ENCODE results near the gene FNBP1. TPM values are rescaled to one million over a fixed set of nuclear protein-coding genes. Genes with fewer than 3 reads are reported as not detected.
"Not testable (repeated sequence)": the region's sequence is repeated elsewhere in the genome, so short reads cannot be mapped to it uniquely, and the experiment has no call there.

The FNBP1 gene
- total RNA-seq, 2 donors from 2014 or later, result 27.7 to 29.0 TPM

DNA sequence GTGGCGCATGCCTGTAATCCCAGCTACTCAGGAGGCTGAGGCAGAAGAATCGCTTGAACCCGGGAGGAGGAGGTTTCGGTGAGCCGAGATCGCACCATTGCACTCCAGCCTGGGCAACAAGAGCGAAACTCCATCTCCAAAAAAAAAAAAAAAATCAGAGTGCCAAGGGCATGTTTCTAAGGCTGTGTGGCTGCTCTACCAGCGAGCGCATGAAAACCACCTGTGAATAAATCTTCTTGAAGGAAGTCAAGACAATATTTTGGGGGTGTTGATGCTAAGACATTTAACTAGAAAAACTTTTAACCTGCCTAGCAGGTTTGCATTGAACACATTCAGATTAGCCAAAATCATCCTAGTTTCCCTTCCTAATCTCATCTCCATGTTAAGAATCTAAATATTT is 62.8 kb downstream of the FNBP1 start:
- DNase-seq; intact Hi-C loops (cut with DNase I); ATAC-seq: not testable (repeated sequence)

DNA sequence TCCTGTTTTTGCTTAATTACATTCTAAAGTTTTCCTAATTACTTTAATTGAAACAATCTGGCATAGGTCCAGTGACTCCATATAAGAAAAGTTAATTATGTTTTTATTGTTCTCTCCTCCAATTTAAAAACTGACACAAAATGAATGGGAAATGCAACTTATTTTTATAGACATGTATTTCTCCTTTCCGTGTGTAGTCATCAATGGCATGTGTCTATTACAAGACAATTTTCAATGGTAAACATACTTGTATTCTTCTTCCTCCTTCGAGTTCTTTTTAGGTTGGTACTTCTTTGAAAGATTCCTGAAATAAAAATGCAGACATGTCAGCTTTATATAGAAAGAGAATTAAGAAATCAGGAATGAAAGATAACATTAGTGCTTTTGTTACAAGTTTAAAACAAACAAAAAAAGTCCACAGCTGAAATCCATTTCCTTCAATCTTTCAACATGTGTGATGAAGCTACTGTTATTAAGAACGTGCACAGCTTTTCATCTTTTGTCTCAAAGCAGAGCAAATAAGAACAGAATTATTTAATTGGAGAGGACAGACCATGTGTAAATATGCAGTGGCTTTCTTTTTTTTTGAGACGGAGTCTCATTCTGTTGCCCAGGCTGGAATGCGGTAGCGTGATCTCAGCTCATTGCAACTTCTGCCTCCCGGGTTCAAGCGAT is 63.8 kb downstream of the FNBP1 start:
- intact Hi-C loops (cut with DNase I), result no loop called here

DNA sequence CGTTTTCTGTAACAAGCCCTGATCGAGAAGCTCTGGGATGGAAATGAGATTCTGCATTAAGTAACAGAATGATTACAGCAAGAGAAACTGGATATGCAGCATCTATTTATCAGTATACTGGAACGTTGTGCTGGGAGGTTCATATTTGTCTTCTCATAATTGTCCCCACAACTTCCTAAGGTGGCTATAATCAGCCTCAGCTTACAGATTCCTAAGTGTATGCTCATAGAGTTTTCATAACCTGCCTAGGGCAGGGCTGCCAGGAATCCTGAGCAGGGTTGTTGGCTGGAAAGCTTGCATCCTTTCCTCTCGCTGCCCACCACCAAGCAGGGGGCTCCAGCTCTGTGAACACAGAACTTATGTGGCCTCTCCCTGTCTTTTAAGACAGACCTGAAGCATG is 70.2 kb downstream of the FNBP1 start:
- no peak for DNase-seq
- ATAC-seq, result no peak
- intact Hi-C loops (cut with DNase I), result no loop called here

More for the DNA sequence above, 63.8 kb downstream of the FNBP1 start:
- ATAC-seq, result no peak
- DNase-seq, result no peak

DNA sequence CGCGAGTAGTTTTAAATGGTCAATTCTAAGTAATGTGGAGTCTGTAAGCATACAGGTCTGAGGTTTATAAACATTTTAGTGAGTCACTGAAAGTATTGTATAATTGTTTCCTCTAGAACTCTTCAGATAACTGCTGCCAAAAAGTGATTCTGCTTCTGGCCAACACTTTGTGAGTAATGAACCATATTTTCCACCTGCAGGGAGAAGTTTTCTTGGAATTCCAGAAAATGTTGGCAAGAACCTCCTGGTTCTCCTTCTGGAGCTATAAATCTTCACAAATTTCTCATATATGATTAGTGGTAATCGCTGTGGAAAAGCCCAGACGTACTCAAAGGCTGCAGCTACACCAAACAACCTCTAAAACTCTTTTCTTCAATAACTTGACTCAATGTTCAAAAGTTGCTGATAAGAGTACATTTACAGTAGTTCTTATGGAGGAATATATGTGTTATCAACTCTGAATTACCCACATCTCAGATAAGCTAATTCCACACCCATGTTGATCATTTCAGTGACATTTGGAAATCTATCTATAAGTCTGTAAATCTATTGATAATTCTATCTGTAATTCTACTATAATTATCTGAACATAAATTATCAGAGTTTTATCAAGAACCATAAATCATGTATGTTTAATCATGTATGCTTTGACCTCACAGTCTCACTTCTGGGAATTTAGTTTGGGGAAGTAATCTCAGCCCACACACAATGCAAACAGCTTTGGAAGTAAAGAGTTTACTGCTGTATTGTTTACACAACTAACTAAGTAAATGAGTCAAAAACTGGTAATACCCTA is 74.1 kb downstream of the FNBP1 start:
- intact Hi-C loops (cut with DNase I), result no loop called here
- ATAC-seq (peak; percentile 51 to 81), DNase-seq (no peak)

DNA sequence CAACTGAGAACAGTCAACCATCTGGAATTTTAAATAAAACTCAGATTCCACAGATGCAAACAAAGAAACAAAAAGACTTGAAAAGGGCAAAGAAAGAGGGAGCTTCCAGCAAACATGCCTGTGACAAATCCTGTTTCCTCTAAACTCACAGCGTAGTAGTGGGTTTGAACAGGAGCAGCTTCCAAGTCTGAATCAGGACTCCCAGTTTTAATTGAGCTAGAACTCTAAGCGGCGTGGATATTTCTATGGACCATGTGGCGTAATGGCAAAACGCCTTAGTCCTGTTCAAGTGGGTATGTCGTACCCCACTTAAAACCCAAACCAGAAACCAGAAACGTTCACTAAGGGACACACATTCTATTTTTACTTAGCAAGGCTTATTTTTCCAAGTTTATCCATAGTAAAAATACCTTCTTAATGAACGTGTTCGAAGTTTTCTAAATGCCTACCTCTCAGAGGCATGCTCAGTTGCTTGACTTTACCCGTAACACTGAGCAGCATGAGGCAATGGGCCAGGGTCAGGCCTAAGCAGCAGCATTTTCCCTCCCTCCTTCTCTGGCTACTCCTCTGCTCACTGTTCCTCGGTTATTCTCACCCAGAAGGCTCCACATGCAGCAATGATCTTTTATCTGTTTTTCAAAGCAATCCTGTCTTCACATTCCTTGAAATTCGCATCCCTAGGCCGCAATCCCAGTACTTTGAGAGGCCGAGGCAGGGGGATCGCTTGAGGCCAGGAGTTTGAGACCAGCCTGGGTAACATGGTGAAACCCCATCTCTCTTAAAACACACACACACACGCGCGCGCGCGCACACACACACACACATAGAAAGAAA is 77.9 kb downstream of the FNBP1 start:
- ATAC-seq (peak in 1 of 2 donors; percentile 23), DNase-seq (no peak)
- intact Hi-C loops (cut with DNase I), result no loop called here

DNA sequence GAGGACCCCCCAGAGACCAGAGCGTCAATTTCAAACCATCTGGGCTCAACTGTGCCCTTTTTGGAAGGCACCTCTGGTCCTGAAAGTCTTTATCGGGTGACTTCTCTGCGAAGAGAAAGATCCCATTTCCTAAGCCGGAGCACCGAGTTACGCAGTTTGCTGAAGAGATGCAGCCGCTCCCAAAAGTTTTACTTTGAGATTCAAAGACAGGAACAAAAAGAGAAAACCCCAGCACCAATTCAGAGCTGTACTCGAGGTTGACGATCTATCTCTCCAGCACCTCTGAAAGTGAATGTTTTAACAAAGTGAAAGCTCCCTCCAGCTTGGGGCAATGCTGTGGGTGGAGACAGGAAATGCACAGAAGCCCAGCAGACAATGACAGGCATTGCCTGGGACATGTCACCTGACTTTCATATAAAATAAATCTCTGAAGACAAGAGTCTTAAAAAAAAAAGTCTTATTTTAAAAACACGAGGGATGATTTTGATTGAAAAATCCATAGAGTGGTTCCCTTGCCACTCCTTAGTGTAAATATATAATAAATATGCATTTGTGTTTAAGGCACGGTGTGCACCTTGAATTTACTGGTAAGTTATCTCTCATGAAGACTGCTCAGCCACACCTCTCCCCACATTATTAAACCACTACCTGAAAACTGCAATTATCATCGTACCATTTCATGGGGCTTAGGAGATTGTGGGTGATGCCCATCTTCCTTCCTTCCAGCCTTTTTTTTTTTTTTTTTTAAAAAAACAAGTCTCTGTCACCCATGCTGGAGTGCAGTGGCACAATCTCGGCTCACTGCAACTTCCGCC is 79.9 kb downstream of the FNBP1 start:
- DNase-seq, result peak; percentile 37
- intact Hi-C loops (cut with DNase I), result no loop called here
- ATAC-seq, result peak; percentile 81 to 85

DNA sequence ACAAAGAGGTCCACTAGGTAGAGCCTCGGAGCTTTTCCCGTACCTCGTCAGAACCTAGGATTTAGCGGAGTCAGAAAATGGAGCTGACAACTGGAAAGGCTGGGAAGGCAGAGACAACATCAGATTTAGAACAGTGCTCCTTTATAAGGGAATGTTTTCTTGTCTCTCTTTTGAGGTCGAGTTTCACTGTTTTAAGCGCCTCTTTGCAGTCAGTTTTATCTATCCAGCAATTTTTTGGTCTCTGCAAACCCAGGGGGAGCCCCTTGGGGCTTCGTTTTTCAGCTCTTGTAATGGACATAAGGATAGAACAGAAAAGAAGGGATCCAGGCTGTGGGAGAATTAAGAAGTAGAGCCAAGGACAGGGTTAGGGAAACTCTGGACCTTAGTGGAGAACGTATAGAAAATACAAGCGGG is 80.5 kb downstream of the FNBP1 start:
- intact Hi-C loops (cut with DNase I), result no loop called here
- ATAC-seq (peak in 1 of 2 donors; percentile 6), DNase-seq (no peak)

DNA sequence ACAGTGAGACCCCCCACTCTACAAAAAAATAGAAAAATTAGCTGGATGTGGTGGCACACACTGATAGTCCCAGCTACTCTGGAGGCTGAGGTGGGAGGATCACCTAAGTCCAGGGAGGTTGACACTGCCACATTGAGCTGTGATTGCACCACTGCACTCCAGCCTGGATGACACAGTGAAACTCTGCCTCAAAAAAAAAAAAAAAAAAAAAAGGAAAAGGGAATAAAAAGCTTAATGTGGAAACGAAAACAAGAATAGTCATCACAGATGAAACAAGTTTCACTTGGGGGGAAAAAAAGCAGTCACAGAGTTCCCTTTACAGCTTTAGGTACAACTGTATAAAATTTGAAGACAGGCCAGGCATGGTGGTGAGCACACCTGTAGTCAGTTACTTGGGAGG is 84.2 kb downstream of the FNBP1 start:
- intact Hi-C loops (cut with DNase I), result no loop called here
- ATAC-seq, result no peak
- no peak for DNase-seq

DNA sequence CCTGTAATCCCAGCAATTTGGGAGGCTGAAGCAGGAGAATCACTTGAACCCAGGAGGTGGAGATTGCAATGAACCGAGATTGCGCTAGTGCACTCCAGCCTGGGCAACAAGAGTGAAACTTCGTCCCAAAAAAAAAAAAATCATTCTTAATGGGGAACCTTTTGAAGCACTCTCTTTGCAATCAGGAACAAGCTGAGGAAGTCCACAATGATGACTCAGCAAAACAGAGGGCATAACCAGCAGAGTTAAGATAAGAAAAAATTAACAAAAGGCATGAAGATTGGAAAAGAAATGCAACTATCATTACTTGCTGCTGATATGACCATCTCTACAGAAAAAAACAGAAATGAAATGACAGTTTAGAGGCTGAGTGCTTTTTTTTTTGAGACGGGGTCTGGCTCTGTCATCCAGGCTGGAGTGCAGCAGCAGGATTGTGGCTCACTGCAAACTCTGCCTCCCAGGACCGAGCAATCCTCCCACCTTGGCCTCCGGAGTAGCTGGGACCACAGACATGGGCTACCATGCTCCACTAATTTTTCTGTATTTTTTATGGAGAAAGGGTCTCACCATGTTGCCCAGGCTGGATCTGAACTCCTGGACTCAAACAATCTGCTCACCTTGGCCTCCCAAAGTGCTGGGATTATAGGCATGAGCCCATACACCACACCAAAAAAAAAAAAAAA is 88.0 kb downstream of the FNBP1 start:
- ATAC-seq (peak in 1 of 2 donors; percentile 61), DNase-seq (no peak)
- intact Hi-C loops (cut with DNase I), result no loop called here

DNA sequence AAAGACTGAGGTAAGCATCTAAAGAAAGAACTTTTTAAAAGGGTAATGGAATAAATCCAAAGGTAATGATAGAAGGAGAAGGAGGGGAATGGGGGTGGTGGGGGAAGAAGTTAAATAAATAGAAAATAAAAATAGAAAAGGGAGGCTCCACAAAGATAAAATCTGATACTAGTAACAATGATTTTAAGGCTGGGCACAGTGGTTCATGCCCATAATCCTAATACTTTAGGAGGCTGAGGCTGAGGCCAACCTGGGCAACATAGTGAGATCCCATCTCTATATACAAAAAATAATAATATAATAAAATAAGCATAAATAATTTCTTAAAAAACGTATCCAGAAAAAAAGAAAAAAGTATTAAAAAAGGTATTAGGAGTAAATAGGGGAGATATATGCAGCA is 89.3 kb downstream of the FNBP1 start:
- intact Hi-C loops (cut with DNase I), result no loop called here
- ATAC-seq, result no peak
- DNase-seq, result no peak

DNA sequence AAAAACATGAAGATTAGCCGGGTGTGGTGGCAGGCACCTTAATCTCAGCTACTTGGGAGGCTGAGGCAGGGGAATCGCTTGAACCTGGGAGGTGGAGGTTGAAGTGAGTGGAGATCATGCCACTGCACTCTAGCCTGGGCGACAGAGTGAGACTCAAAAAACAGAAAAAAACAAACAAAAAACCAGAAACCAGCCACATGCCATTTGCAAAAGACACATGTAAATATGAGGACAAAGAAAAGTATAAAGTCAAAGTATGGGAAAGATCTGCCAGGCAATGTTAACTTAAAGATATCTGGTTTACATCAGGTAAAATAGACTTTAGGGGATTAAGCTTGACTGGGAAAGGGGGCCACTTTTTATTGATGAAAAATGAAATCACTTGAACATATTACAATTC is 90.7 kb downstream of the FNBP1 start:
- ATAC-seq, result no peak
- DNase-seq, result no peak
- intact Hi-C loops (cut with DNase I), result no loop called here

DNA sequence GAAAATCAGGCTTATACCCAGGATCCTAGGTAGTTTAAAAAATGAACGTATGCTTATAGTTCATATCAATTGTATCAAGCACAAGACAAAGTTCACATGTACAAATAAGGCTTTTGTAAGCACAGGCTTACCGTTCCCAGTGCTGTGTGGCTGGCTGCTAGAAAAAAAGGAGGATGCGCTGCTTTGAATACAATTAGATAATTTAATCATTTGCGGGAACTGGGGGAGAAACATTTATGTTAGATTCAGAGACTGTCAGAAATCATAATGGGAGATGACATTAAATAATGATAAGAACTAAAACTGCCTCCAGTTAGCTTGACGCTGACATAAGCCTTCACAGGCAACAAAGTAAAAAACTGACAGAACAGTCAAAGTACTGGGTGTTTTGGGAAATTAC is 93.2 kb downstream of the FNBP1 start:
- no peak for DNase-seq
- ATAC-seq, result no peak
- intact Hi-C loops (cut with DNase I), result no loop called here

DNA sequence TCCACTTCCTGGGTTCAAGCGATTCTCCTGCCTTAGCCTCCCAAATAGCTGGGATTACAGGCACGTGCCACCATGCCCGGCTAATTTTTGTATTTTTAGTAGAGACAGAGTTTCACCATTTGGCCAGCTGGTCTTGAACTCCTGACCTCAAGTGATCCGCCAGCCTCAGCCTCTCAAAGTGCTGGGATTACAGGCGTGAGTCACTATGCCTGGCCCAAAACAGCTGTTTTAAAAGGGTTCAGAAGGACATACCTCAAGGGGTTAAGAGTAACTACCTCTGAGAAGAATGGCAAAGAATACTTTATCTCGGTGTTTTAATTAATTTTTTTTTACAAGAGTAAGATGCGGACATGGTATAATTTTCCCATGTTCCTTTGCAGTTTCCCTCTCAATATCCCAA is 94.4 kb downstream of the FNBP1 start:
- DNase-seq; intact Hi-C loops (cut with DNase I); ATAC-seq: not testable (repeated sequence)

DNA sequence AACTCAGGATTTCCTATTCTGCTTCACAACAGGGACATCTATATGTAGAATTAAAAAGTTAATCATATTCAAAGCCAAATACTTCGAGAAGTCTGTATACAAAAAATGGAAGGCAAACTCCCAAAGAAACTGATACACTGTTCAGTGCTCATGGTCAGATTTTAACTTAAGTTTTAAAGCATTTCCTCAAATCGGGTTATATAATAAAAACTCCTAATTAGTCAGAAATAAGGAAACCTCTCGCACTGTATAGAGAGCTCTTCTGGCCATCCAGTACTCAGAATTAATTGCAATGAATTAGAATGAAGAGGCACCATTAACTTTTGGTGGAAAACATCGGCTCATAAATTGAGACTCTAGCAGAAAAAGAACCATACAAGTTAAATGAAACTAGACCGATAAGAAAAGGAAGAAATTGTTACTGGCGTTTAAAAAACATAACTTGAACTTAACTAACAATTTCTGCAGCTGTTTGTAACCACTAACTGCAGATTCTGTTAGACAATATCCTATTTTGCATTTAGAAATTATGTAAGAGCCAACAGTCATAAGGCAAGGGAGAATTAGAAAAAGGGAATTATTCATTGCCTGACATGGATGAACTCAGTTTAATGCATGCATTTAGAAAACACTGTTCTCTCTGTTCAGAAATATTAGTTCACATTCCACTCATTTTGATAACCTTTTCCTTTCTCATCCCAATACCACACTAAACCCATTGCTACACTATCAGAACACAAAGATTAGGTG is 96.6 kb downstream of the FNBP1 start:
- intact Hi-C loops (cut with DNase I), result no loop called here
- ATAC-seq (no peak), DNase-seq (no peak)

DNA sequence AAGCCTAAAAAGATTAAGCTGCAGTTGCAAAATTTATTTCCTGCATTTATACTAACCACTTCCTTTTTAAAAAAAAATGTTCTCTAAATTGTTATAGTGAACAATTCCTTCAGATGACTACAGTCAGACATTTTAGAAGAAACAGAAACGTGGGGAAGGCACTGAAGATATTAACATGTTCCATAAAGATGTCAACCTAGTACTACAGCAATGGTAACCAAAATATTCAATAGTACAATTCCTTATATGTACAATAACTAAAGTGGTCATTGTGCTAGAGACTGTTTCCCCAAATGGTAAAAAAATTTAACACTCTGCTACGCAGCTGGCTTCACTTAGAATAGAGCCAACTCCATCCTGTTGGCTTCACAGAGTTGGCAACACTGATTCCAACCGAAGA is 97.7 kb downstream of the FNBP1 start:
- intact Hi-C loops (cut with DNase I), result no loop called here
- DNase-seq (no peak), ATAC-seq (peak; percentile 34 to 35)

DNA sequence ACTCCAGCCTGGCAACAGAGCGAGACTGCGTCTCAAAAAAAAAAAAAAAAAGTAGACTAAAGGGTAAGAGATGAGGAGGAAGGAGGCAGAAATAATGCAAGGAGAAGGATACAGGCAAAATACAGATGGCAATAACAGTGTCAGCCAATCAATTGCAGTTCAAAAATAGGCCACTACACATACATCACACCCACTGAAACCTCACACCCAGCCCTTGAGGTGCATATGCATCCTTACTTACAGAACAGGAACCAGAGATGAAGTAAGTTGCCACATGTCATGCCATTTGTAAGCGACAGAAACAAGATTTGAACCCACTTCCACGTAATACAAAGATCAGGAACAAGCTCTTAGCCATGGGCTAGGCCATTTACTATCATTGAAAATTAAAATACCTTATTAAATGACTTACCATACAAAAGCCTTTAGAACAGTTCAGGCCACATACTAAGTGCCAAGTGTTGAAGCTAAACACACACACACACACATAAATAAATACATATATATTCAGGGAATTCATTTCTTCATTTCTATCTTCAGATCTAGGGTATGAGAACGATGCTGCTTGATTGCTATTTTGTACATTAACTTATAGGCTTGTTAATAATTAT is 98.4 kb downstream of the FNBP1 start:
- DNase-seq, result no peak
- ATAC-seq, result peak; percentile 48 to 67
- intact Hi-C loops (cut with DNase I), result no loop called here

DNA sequence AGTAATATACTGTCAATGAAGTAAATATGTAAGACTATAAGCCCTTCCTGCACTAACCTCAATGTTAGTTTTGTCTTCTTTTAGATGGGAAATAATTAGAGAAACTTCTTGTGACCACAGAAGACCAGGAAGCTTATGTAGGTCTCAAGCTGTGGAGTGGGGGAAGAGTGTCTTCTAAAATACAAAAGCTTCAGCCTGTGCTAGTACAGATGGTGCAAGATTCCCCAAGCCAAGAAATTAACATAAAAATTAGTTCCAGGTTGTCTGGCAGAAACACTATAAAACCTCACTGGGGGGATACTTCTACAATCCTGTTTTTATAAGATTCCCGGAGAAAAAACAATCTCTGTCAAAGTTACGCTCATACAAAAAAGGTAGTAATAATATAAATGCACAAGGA is 103.6 kb downstream of the FNBP1 start:
- intact Hi-C loops (cut with DNase I), result no loop called here
- ATAC-seq (no peak), DNase-seq (no peak)

All from left cardiac atrium (tissue), 4 donors.